ENCODE data around the gene ALDH3B1. TPM values are rescaled to one million over a fixed set of nuclear protein-coding genes. Genes with fewer than 3 reads are reported as not detected.
A peak's percentile ranks its signal among the peaks of the same experiment; 100 is the strongest.

ALDH3B1 gene
- total and polyA plus RNA-seq, 10 of the 15 experiments (the other 5 are each of a cell fraction or from before 2014, with no cell fraction given) = 0.03 to 0.37 (median 0.17) TPM; not detected in 3

GRCh38 chr11:68041617-68042218, 31.6 kb downstream of the ALDH3B1 start:
- Histone ChIP-seq H3K9me3 (replicated peaks; ENCODE audit: control insufficient read depth, insufficient read depth, low read length) (no peaks in the 10 kb centered on the region), H3K27ac (ENCODE audit: control insufficient read depth, insufficient read depth) (peak overlapping the region; percentile 91), H3K9ac (ENCODE audit: control insufficient read depth, insufficient read depth, low read length) (peak overlapping the region; percentile 79; the same call in 1 of the 2 replicates), H3K4me2 (ENCODE audit: control insufficient read depth, insufficient read depth) (peak overlapping the region; percentile 84), H3K27me3 (replicated peaks in 1 of 2; ENCODE audit: control insufficient read depth in 2 of 2, insufficient read depth in 2 of 2, low read length in 1 of 2) (no peaks in the 10 kb centered on the region), H3K4me1 (ENCODE audit: control insufficient read depth, insufficient read depth, low read length) (peaks cover 13% of the 10 kb centered on the region), H4K20me1 (ENCODE audit: control insufficient read depth, insufficient read depth) (no peaks in the 10 kb centered on the region; the same call in 1 of the 2 replicates), H3K4me3 (peak overlapping the region; percentile 99), H3K79me2 (ENCODE audit: control insufficient read depth, insufficient read depth, low read length) (peaks cover 46% of the 10 kb centered on the region), H2AFZ (ENCODE audit: control insufficient read depth, low read depth, low read length) (no peak overlapping the region), H3K36me3 (ENCODE audit: control insufficient read depth in 2 of 2, insufficient read depth in 2 of 2, low read length in 1 of 2) (peaks cover 5 to 24% of the 10 kb centered on the region in 2 experiments; a peak in 3 of 4 replicates)
- POLR2A ChIA-PET = interaction anchor here (0.6 to 3.4 kb wide), 8 partner anchors 11 to 232 kb away, joined by 3 to 21 read pairs (median 4); partner anchors contain the start of gene NDUFS8
- in situ Hi-C loops (cut with MboI) (no loop called here), intact Hi-C loops (cut with micrococcal nuclease; ENCODE audit: unreplicated experiment) (no loop called here)
- 82% methylated on average over 12 of the region's 12 CpGs for WGBS (ENCODE audit: insufficient coverage, insufficient replicate concordance, low lambda C conversion rate, missing lambda C conversion rate)
- SMC1A ChIA-PET (ENCODE audit: uncharacterized antibody, unreplicated experiment) = interaction anchor here (0.8 to 3.0 kb wide), 4 partner anchors 11 to 76 kb away, joined by 3 to 19 read pairs (median 4); partner anchors contain the start of gene NDUFS8
- DNase-seq (ENCODE audit: low read depth, low spot score) (no peak), FAIRE-seq (no peak), ATAC-seq (no peak)
- RAD21 ChIA-PET (ENCODE audit: unreplicated experiment) = interaction anchor here (1.3 to 4.3 kb wide), 3 partner anchors 10 to 77 kb away, joined by 3 to 23 read pairs (median 4); partner anchors contain the start of gene ALDH3B1
- CTCF ChIA-PET = interaction anchor here (1.0 to 1.6 kb wide), 3 partner anchors 10 to 48 kb away, joined by 3 read pairs; partner anchors contain the start of gene NDUFS8
- no TSS peak for BruUV-seq (replicated peaks)
- TF ChIP-seq PKNOX1 (IDR thresholded peaks at IDR 0.05) (no peak), ZNF622 (IDR thresholded peaks at IDR 0.05) (no peak), TCF7 (IDR thresholded peaks at IDR 0.05; ENCODE audit: borderline replicate concordance) (no peak), JUND (IDR thresholded peaks at IDR 0.05; ENCODE audit: low read depth, low read length) (no peak), ESRRA (IDR thresholded peaks at IDR 0.05; ENCODE audit: low read length) (no peak), BMI1 (IDR thresholded peaks at IDR 0.05; ENCODE audit: borderline replicate concordance) (no peak), HDAC2 (IDR thresholded peaks at IDR 0.05) (no peak), BCLAF1 (IDR thresholded peaks at IDR 0.05) (no peak), NR2C1 (IDR thresholded peaks at IDR 0.05) (no peak), FOS (IDR thresholded peaks at IDR 0.05; ENCODE audit: borderline replicate concordance, extremely low read depth, insufficient read length) (no peak), EZH2 (IDR thresholded peaks at IDR 0.05; ENCODE audit: borderline replicate concordance, control insufficient read depth, low read depth, low read length) (no peak), RCOR1 (conservative IDR thresholded peaks at IDR 0.05; ENCODE audit: low read depth, low read length) (no peak), NFYB (IDR thresholded peaks at IDR 0.05; ENCODE audit: insufficient read depth, low read depth, low read length) (no peak), BCL3 (IDR thresholded peaks at IDR 0.05; ENCODE audit: borderline replicate concordance, insufficient read depth, low read depth, low read length, poor library complexity, severe bottlenecking) (no peak), E4F1 (IDR thresholded peaks at IDR 0.05; ENCODE audit: borderline replicate concordance, partially characterized antibody) (no peak)
